Ishikawa (cell line): Measurements from ENCODE around the gene PPIP5K2.

Experiments used
- CEBPB ChIP-seq: IDR thresholded peaks from 2 replicates; pipeline ENCODE4 v1.6.1; 2012
- CREB1 ChIP-seq: IDR thresholded peaks from 2 replicates; pipeline ENCODE4 v1.6.1; 2012; ENCODE audit warnings: low read depth
- EGR1 ChIP-seq: IDR thresholded peaks from 2 replicates; pipeline ENCODE4 v1.6.1; 2012
- EP300 ChIP-seq: IDR thresholded peaks from 2 replicates; pipeline ENCODE4 v1.6.1; 2012; ENCODE audit warnings: borderline replicate concordance
- FOXM1 ChIP-seq: IDR thresholded peaks from 2 replicates; pipeline ENCODE4 v1.6.1; 2012; ENCODE audit warnings: low read depth, borderline replicate concordance
- MAX ChIP-seq: IDR thresholded peaks from 2 replicates; pipeline ENCODE4 v1.6.1; 2012
- NFIC ChIP-seq: IDR thresholded peaks from 2 replicates; pipeline ENCODE4 v1.6.1; 2012
- RAD21 ChIP-seq: IDR thresholded peaks from 2 replicates; pipeline ENCODE4 v1.6.1; 2012; ENCODE audit warnings: low read depth
- REST ChIP-seq: IDR thresholded peaks from 2 replicates; pipeline ENCODE4 v1.6.1; 2012; ENCODE audit warnings: low read depth, mild to moderate bottlenecking
- TAF1 ChIP-seq: IDR thresholded peaks from 2 replicates; pipeline ENCODE4 v1.6.1; 2012; ENCODE audit warnings: low read depth, mild to moderate bottlenecking
- TCF12 ChIP-seq: IDR thresholded peaks from 2 replicates; pipeline ENCODE4 v1.6.1; 2012; ENCODE audit warnings: low read depth
- TEAD4 ChIP-seq: IDR thresholded peaks from 2 replicates; pipeline ENCODE4 v1.6.1; 2012
- YY1 ChIP-seq: IDR thresholded peaks from 2 replicates; pipeline ENCODE4 v1.6.1; 2012; ENCODE audit warnings: low read depth
- ZBTB7A ChIP-seq: IDR thresholded peaks from 2 replicates; pipeline ENCODE4 v1.6.1; 2012; ENCODE audit warnings: low read depth

GRCh38 chr5:103205991-103206700 is 86.0 kb downstream of the PPIP5K2 start:
- TF ChIP-seq CEBPB (no peak), TAF1 (no peak), YY1 (no peak), MAX (no peak), EP300 (no peak), RAD21 (no peak), REST (no peak), TCF12 (no peak), EGR1 (no peak), ZBTB7A (no peak), FOXM1 (no peak), CREB1 (no peak), TEAD4 (no peak), NFIC (no peak)
